Measurements from ENCODE around the gene HNRNPA2B1.

DNA sequence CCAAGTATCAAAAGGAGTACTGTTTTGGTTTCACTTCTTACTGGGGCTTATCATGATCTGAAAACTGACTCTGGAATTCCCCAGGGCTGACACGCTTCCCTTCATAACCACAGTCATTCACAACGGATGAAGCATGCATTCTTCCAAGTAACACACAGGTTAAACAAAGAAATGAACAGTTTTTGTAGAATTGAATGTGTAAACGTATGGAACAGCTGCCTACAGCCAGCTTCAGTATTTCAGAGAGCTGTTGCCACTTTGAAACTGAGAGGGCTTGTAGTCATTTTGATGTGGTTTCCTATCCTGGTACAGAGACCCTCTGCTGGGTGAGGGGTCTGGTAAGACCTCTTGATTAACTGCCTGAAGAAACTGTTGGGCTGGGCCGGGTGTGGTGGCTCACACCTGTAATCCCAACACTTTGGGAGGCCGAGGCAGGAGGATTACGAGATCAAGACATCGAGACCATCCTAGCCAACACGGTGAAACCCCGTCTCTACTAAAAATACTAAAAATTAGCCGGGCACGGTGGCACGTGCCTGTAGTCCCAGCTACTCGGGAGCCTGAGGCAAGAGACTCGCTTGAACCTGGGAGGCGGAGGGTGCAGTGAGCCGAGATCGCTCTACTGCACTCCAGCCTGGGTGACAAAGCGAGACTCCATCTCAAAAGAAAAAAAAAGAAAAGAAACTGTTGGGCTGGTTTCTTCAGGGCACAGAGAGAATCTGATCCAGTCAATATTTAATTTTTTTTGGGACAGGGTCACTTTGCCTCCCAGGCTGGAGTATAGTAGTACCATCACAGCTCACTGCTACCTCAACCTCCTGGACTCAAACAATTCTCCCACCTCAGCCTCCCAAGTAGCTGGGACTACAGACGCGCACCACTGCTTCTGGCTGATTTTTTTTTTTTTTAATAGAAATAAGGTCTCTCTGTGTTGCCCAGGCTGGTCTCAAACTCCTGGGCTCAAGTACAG is 43.8 kb downstream of the HNRNPA2B1 start:
- no peak for TF ChIP-seq EZH2 (IDR thresholded peaks at IDR 0.05; ENCODE audit: borderline replicate concordance, insufficient read depth, low read depth, low read length, poor library complexity, severe bottlenecking)
- no peak for TF ChIP-seq CTCF (IDR thresholded peaks at IDR 0.05)

Measured in B cell (primary cell).